Endodermal cell (in vitro differentiated cells): ENCODE measurements around the gene KRT84. TPM values are rescaled to one million over a fixed set of nuclear protein-coding genes. Genes with fewer than 3 reads are reported as not detected.

Experiments used
- DNase-seq: peaks from one replicate; pipeline ENCODE4 v3.0.0-alpha.2; 2017
- H3K27ac ChIP-seq: 2 replicates; pipeline ENCODE4 v1.5.1; 2013; ENCODE audit warnings: mild to moderate bottlenecking, low read depth, low read length, moderate library complexity
- H3K27me3 ChIP-seq: 2 replicates; pipeline ENCODE4 v1.6.1; 2013; ENCODE audit warnings: mild to moderate bottlenecking, low read length, moderate library complexity; ENCODE audit not compliant: insufficient read depth, control insufficient read depth, poor library complexity, severe bottlenecking
- H3K36me3 ChIP-seq: 2 replicates; pipeline ENCODE4 v1.7.0; 2013; ENCODE audit warnings: mild to moderate bottlenecking, low read length, moderate library complexity; ENCODE audit not compliant: control insufficient read depth, insufficient read depth
- H3K4me1 ChIP-seq: one replicate; pipeline ENCODE4 v1.7.0; 2013; ENCODE audit warnings: low read length; ENCODE audit not compliant: control insufficient read depth, insufficient read depth
- H3K4me3 ChIP-seq: 2 replicates; pipeline ENCODE4 v1.5.1; 2013; ENCODE audit warnings: mild to moderate bottlenecking, low read length, moderate library complexity
- H3K9ac ChIP-seq: 2 replicates; pipeline ENCODE4 v1.6.1; 2013; ENCODE audit warnings: mild to moderate bottlenecking, low read length, moderate library complexity; ENCODE audit not compliant: poor library complexity, severe bottlenecking; ENCODE audit errors: extremely low read depth
- H3K9me3 ChIP-seq: 2 replicates; pipeline ENCODE4 v1.6.1; 2013; ENCODE audit warnings: mild to moderate bottlenecking, low read length, moderate library complexity; ENCODE audit not compliant: control insufficient read depth
- H3K27ac Mint-ChIP-seq: 2 replicates; pipeline ENCODE4 v1.8.0; 2020; ENCODE audit warnings: mixed read lengths
- H3K27me3 Mint-ChIP-seq: 2 replicates; pipeline ENCODE4 v1.8.0; 2021; ENCODE audit warnings: mild to moderate bottlenecking, mixed read lengths; ENCODE audit not compliant: insufficient read depth
- H3K36me3 Mint-ChIP-seq: 2 replicates; pipeline ENCODE4 v1.8.0; 2020; ENCODE audit warnings: low read depth, mixed read lengths
- H3K4me1 Mint-ChIP-seq: 2 replicates; pipeline ENCODE4 v1.8.0; 2020; ENCODE audit warnings: mixed read lengths
- H3K4me3 Mint-ChIP-seq: 2 replicates; pipeline ENCODE4 v1.8.0; 2020; ENCODE audit warnings: mild to moderate bottlenecking, moderate library complexity, mixed read lengths
- H3K9me3 Mint-ChIP-seq: 2 replicates; pipeline ENCODE4 v1.8.0; 2020; ENCODE audit warnings: mild to moderate bottlenecking, mixed read lengths
- whole genome bisulfite sequencing, 2 experiments: methylation state at CpG; one replicate each; pipeline versions ENCODE4 v1.1.5 to v1.1.7; 2013; ENCODE audit warnings: missing lambda C conversion rate in 2 of 2, mixed read lengths in 1 of 2; ENCODE audit not compliant: insufficient coverage in 1 of 2, insufficient read length in 1 of 2; 5-methylcytosine and 5-hydroxymethylcytosine counted together
- total RNA-seq, 2 donors: library from RNA; stranded (reverse); fragmentation: NEBNext Ultra II Directional in 1 of 2; extraction: Animal tissue kit (Norgen Biotek cat#: 25700) in 1 of 2; gene quantifications; 2 replicates in 1 of 2; 3 replicates in 1 of 2; pipeline ENCODE4 v1.2.1, GENCODE V29; 2021
- TF ChIP-seq, protein P1 (sequence below): fragments of 200-600 bp; sonication (generic); conservative IDR thresholded peaks from 2 replicates; pipeline ENCODE4 v1.5.0; 2021; ENCODE audit warnings: antibody characterized with exemption, mild to moderate bottlenecking

Gene KRT84
- total RNA-seq, 2 donors from 2014 or later, result not detected

DNA sequence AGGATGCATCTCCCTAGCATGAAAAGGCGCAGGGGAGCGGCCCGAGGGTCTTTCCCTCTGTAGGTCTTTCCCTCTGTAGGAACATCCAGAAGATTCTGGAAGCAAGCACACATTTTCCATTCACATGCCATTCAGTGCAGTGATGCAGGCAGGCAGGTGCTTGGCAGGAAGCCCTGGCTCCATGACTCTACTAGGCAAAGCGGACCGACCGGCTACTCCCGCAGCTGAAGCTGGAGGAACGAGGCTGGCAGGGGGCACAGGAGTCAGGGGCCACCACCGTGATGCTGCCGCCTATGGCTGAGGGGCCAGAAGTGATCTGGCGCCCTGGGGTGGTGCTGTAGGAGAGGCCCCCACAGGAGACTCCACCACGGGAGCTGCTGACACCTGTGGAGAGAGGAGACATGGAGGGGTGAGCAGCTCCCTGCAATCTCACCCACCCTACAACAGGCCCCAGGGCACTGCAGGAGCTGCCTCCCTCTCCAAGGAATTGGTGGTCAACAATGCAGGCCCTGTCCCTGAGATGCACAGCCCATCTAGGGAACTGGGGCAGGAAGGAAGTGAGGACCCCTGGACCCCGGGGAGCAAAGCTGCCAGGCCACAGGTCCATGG is 24.7 kb downstream of the KRT84 start:
- 89 to 92% methylated on average over 8 to 13 of the region's 13 CpGs for WGBS, 2 experiments
- Histone ChIP-seq H3K36me3 (no peaks in the 10 kb centered on the region), H3K27ac (no peak overlapping the region), H3K9ac (no peak overlapping the region), H3K27me3 (no peaks in the 10 kb centered on the region), H3K4me1 (no peaks in the 10 kb centered on the region), H3K4me3 (no peak overlapping the region), H3K9me3 (no peaks in the 10 kb centered on the region)
- H3K27ac Mint-ChIP-seq, result no peak overlapping the region
- no peaks in the 10 kb centered on the region for H3K9me3 Mint-ChIP-seq
- TF ChIP-seq, protein P1, sequence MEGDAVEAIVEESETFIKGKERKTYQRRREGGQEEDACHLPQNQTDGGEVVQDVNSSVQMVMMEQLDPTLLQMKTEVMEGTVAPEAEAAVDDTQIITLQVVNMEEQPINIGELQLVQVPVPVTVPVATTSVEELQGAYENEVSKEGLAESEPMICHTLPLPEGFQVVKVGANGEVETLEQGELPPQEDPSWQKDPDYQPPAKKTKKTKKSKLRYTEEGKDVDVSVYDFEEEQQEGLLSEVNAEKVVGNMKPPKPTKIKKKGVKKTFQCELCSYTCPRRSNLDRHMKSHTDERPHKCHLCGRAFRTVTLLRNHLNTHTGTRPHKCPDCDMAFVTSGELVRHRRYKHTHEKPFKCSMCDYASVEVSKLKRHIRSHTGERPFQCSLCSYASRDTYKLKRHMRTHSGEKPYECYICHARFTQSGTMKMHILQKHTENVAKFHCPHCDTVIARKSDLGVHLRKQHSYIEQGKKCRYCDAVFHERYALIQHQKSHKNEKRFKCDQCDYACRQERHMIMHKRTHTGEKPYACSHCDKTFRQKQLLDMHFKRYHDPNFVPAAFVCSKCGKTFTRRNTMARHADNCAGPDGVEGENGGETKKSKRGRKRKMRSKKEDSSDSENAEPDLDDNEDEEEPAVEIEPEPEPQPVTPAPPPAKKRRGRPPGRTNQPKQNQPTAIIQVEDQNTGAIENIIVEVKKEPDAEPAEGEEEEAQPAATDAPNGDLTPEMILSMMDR, result no peak
- no peak for DNase-seq
- no peak overlapping the region for H3K4me3 Mint-ChIP-seq
- no peaks in the 10 kb centered on the region for H3K36me3 Mint-ChIP-seq
- peaks cover 8% of the 10 kb centered on the region for H3K27me3 Mint-ChIP-seq
- H3K4me1 Mint-ChIP-seq, result no peaks in the 10 kb centered on the region

DNA sequence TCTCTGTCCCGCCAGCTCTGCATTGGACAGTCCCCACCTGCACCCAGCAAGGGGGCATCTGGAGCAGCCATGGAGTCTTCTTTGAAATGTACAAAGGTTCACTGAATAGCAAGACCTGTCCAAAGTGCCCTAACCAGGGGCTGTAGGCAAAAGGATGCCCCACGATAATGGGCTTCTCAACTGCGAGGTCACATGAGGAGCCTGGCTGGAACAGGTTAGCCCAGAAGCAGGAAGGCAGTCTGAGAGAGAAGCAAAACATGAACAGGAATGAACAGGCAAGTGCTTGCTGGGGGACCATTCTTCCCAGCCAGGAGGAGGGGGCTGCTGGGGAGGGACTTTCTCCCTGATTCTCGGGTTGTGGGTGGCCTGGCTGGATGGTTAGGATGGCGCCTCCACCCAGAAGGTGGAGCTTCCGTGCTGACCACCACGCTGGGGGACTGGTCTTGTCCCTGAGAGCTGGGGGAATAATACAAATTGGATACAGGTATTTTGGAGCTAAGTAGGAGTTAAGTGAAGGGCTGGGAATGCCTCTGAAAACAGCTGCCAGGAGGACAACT is 25.3 kb downstream of the KRT84 start:
- no peak for DNase-seq
- 91 to 93% methylated on average over 5 to 7 of the region's 7 CpGs for WGBS, 2 experiments
- Mint-ChIP-seq H3K27me3 (peaks cover 8% of the 10 kb centered on the region), H3K4me3 (no peak overlapping the region), H3K4me1 (no peaks in the 10 kb centered on the region), H3K27ac (no peak overlapping the region), H3K36me3 (no peaks in the 10 kb centered on the region), H3K9me3 (no peaks in the 10 kb centered on the region)
- Histone ChIP-seq H3K4me1 (no peaks in the 10 kb centered on the region), H3K9me3 (no peaks in the 10 kb centered on the region), H3K4me3 (no peak overlapping the region), H3K9ac (no peak overlapping the region), H3K27me3 (no peaks in the 10 kb centered on the region), H3K27ac (no peak overlapping the region), H3K36me3 (no peaks in the 10 kb centered on the region)
- TF ChIP-seq, protein P1, result no peak

DNA sequence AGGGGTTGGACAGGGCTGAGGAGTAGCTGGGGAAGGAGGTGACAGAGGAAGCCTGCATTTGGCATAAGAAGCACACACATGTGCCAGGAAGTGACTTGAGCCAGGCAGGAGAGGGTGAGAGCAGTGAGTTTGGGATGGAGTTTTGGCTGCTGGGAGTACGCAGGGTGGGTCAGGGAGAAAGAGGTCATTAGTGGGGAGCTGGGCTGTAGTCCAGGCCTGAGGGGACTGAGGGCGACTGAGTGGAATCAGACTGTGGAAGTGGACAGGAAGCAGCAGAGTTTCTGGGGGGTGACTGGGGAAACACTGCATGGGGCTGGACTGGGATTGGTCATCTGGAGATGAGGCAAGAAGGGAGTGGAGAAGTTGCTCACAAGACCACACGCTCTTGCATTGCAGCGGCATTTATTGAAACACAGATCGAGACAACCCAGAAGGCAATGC is 25.8 kb downstream of the KRT84 start:
- TF ChIP-seq, protein P1, result no peak
- 88 to 100% methylated on average over 5 of the region's 5 CpGs for WGBS, 2 experiments
- H3K9ac ChIP-seq, result no peak overlapping the region
- H3K36me3 ChIP-seq, result no peaks in the 10 kb centered on the region
- Mint-ChIP-seq H3K36me3 (no peaks in the 10 kb centered on the region), H3K4me3 (no peak overlapping the region), H3K27me3 (peaks cover 8% of the 10 kb centered on the region), H3K4me1 (no peaks in the 10 kb centered on the region), H3K9me3 (no peaks in the 10 kb centered on the region), H3K27ac (no peak overlapping the region)
- no peaks in the 10 kb centered on the region for H3K27me3 ChIP-seq
- no peaks in the 10 kb centered on the region for H3K9me3 ChIP-seq
- H3K4me1 ChIP-seq, result no peaks in the 10 kb centered on the region
- no peak overlapping the region for H3K4me3 ChIP-seq
- no peak overlapping the region for H3K27ac ChIP-seq
- no peak for DNase-seq
